Measurements from ENCODE around the gene PNMT.

Gene PNMT

GRCh38 chr17:39658346-39658745 lies 9.9 kb upstream of the PNMT start:
- no peak for DNase-seq

GRCh38 chr17:39658760-39659159 lies 9.5 kb upstream of the PNMT start:
- no peak for DNase-seq

- DNase-seq, result no peak
Measured at GRCh38 chr17:39659279-39660010, 8.8 kb upstream of the PNMT start.

- DNase-seq, result no peak
Measured at GRCh38 chr17:39660011-39660360, 8.3 kb upstream of the PNMT start.

GRCh38 chr17:39660397-39661385 lies 7.6 kb upstream of the PNMT start:
- DNase-seq, result no peak

- DNase-seq, result no peak
Measured at GRCh38 chr17:39661744-39662541, 6.3 kb upstream of the PNMT start.

GRCh38 chr17:39662551-39663339 lies 5.5 kb upstream of the PNMT start:
- DNase-seq, result no peak

GRCh38 chr17:39663340-39663687 lies 4.9 kb upstream of the PNMT start:
- peak; percentile 45 for DNase-seq

- peak; percentile 59 for DNase-seq
Measured at GRCh38 chr17:39663688-39664580, 4.3 kb upstream of the PNMT start.

- peak; percentile 54 for DNase-seq
Measured at GRCh38 chr17:39664581-39665561, 3.4 kb upstream of the PNMT start, which contains the start of gene TCAP. TCAP (plus strand) TSS chr17:39665349; CDS start chr17:39665360, 11 bp downstream.

GRCh38 chr17:39665642-39666224 lies 2.5 kb upstream of the PNMT start:
- DNase-seq, result peak; percentile 68

- DNase-seq, result no peak
Measured at GRCh38 chr17:39666231-39666600, 2.0 kb upstream of the PNMT start.

- DNase-seq, result peak; percentile 46
Measured at GRCh38 chr17:39666601-39667261, 1.5 kb upstream of the PNMT start.

GRCh38 chr17:39667262-39667944 lies 850 bp upstream of the PNMT start:
- DNase-seq, result peak; percentile 95

- no peak for DNase-seq
Measured at GRCh38 chr17:39669897-39670735, 1.9 kb downstream of the PNMT start.

GRCh38 chr17:39670746-39671145 lies 2.5 kb downstream of the PNMT start:
- no peak for DNase-seq
